Osteoblast (primary cell): ENCODE measurements around the gene TMCC1. TPM values are rescaled to one million over a fixed set of nuclear protein-coding genes. Genes with fewer than 3 reads are reported as not detected.

Source experiments
- DNase-seq: peaks from one replicate; pipeline ENCODE4 v3.0.0; 2011; ENCODE audit warnings: low spot score, mixed read lengths; ENCODE audit not compliant: insufficient read length; ENCODE audit errors: missing footprints
- H2AFZ ChIP-seq: 2 replicates; pipeline ENCODE4 v1.6.0; 2011; ENCODE audit warnings: mild to moderate bottlenecking, low read length
- H3K27ac ChIP-seq: 2 replicates; pipeline ENCODE4 v1.5.1; 2011; ENCODE audit warnings: mild to moderate bottlenecking, low read depth, low read length, moderate library complexity
- H3K27me3 ChIP-seq: 2 replicates; pipeline ENCODE4 v1.6.0; 2012; ENCODE audit warnings: mild to moderate bottlenecking, control low read depth, inconsistent platforms, low read length, moderate library complexity; ENCODE audit not compliant: insufficient read depth
- H3K36me3 ChIP-seq: 2 replicates; pipeline ENCODE4 v1.5.1; 2011; ENCODE audit warnings: mild to moderate bottlenecking, low read length, control low read depth, moderate library complexity; ENCODE audit not compliant: insufficient read depth
- H3K4me1 ChIP-seq: 2 replicates; pipeline ENCODE4 v1.5.1; 2011; ENCODE audit warnings: mild to moderate bottlenecking, low read length, control low read depth, moderate library complexity; ENCODE audit not compliant: insufficient read depth
- H3K4me2 ChIP-seq: 2 replicates; pipeline ENCODE4 v1.6.0; 2011; ENCODE audit warnings: mild to moderate bottlenecking, low read length; ENCODE audit not compliant: insufficient read depth
- H3K4me3 ChIP-seq: fragments of 200-600 bp; sonication (generic); 3 replicates; pipeline ENCODE4 v1.5.1; 2012; ENCODE audit warnings: mild to moderate bottlenecking, low read length, inconsistent platforms; ENCODE audit not compliant: insufficient read depth
- H3K79me2 ChIP-seq: 2 replicates; pipeline ENCODE4 v1.6.0; 2012; ENCODE audit warnings: mild to moderate bottlenecking, low read length, control low read depth, inconsistent platforms; ENCODE audit not compliant: insufficient read depth
- H3K9me3 ChIP-seq: 2 replicates; pipeline ENCODE4 v1.5.1; 2011; ENCODE audit warnings: low read depth, low read length, control low read depth
- H4K20me1 ChIP-seq: 2 replicates; pipeline ENCODE4 v1.6.0; 2012; ENCODE audit warnings: mild to moderate bottlenecking, low read length, control low read depth; ENCODE audit not compliant: insufficient read depth
- total RNA-seq: library from RNA; depleted of rRNA; stranded (reverse); fragments of >200 nt; gene quantifications from 2 replicates; pipeline ENCODE4 v1.2.3, GENCODE V29; 2012
- TF ChIP-seq, protein P1 (sequence below): IDR thresholded peaks from 2 replicates; pipeline ENCODE4 v1.5.1; 2011; ENCODE audit warnings: mild to moderate bottlenecking, low read depth, low read length, moderate library complexity; ENCODE audit errors: extremely low read depth

The TMCC1 gene
- total RNA-seq, 1 donor, result 17.4 TPM

GRCh38 chr3:129919357-129919756 lies 25.8 kb upstream of the TMCC1 start:
- H3K9me3 ChIP-seq, result peaks cover 20% of the 10 kb centered on the region

GRCh38 chr3:129918461-129918860 lies 24.9 kb upstream of the TMCC1 start:
- no peak overlapping the region for H3K4me2 ChIP-seq
- no peak overlapping the region for H3K4me3 ChIP-seq
- H3K27ac ChIP-seq, result no peak overlapping the region
- H2AFZ ChIP-seq, result no peak overlapping the region
- H4K20me1 ChIP-seq, result no peaks in the 10 kb centered on the region
- TF ChIP-seq, protein P1, sequence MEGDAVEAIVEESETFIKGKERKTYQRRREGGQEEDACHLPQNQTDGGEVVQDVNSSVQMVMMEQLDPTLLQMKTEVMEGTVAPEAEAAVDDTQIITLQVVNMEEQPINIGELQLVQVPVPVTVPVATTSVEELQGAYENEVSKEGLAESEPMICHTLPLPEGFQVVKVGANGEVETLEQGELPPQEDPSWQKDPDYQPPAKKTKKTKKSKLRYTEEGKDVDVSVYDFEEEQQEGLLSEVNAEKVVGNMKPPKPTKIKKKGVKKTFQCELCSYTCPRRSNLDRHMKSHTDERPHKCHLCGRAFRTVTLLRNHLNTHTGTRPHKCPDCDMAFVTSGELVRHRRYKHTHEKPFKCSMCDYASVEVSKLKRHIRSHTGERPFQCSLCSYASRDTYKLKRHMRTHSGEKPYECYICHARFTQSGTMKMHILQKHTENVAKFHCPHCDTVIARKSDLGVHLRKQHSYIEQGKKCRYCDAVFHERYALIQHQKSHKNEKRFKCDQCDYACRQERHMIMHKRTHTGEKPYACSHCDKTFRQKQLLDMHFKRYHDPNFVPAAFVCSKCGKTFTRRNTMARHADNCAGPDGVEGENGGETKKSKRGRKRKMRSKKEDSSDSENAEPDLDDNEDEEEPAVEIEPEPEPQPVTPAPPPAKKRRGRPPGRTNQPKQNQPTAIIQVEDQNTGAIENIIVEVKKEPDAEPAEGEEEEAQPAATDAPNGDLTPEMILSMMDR, result no peak
- no peaks in the 10 kb centered on the region for H3K79me2 ChIP-seq
- no peaks in the 10 kb centered on the region for H3K36me3 ChIP-seq
- DNase-seq, result no peak
- peaks cover 20% of the 10 kb centered on the region for H3K9me3 ChIP-seq
- H3K27me3 ChIP-seq, result no peaks in the 10 kb centered on the region
- H3K4me1 ChIP-seq, result no peaks in the 10 kb centered on the region

More at GRCh38 chr3:129919357-129919756, 25.8 kb upstream of the TMCC1 start:
- H3K36me3 ChIP-seq, result no peaks in the 10 kb centered on the region
- no peaks in the 10 kb centered on the region for H3K79me2 ChIP-seq
- TF ChIP-seq, protein P1, result no peak
- no peaks in the 10 kb centered on the region for H3K4me1 ChIP-seq
- H2AFZ ChIP-seq, result no peak overlapping the region
- DNase-seq, result no peak
- no peaks in the 10 kb centered on the region for H4K20me1 ChIP-seq
- H3K4me3 ChIP-seq, result no peak overlapping the region
- H3K27me3 ChIP-seq, result no peaks in the 10 kb centered on the region
- H3K27ac ChIP-seq, result no peak overlapping the region
- H3K4me2 ChIP-seq, result no peak overlapping the region

GRCh38 chr3:129917423-129918007 lies 24.0 kb upstream of the TMCC1 start:
- Histone ChIP-seq H3K4me3 (no peak overlapping the region), H3K9me3 (peaks cover 20% of the 10 kb centered on the region), H4K20me1 (no peaks in the 10 kb centered on the region), H3K4me2 (no peak overlapping the region), H3K27me3 (no peaks in the 10 kb centered on the region), H2AFZ (no peak overlapping the region), H3K27ac (no peak overlapping the region), H3K79me2 (no peaks in the 10 kb centered on the region), H3K36me3 (no peaks in the 10 kb centered on the region), H3K4me1 (no peaks in the 10 kb centered on the region)
- no peak for DNase-seq
- TF ChIP-seq, protein P1, result no peak

- no peaks in the 10 kb centered on the region for H3K4me1 ChIP-seq
- no peak overlapping the region for H3K4me2 ChIP-seq
- DNase-seq, result no peak
- H4K20me1 ChIP-seq, result no peaks in the 10 kb centered on the region
- no peaks in the 10 kb centered on the region for H3K36me3 ChIP-seq
- peaks cover 16% of the 10 kb centered on the region for H3K9me3 ChIP-seq
- H3K27me3 ChIP-seq, result no peaks in the 10 kb centered on the region
- TF ChIP-seq, protein P1, result no peak
- H3K79me2 ChIP-seq, result no peaks in the 10 kb centered on the region
- H2AFZ ChIP-seq, result no peak overlapping the region
- no peak overlapping the region for H3K4me3 ChIP-seq
- no peak overlapping the region for H3K27ac ChIP-seq
Measured at GRCh38 chr3:129913618-129914017, 20.1 kb upstream of the TMCC1 start.
